ENCODE results near the gene NPL.

NPL gene

GRCh38 chr1:182839209-182840066, 49.9 kb downstream of the NPL start, which contains the start of gene DHX9 (continued):
- peak; percentile 51; the same call in 1 of the 2 replicates for TF ChIP-seq ZBTB44 (tag by site-specific recombination; IDR thresholded peaks at IDR 0.05)
- TF ChIP-seq ZFP37 (tag by site-specific recombination; IDR thresholded peaks at IDR 0.05): peak; percentile 59; the same call in 1 of the 2 replicates
- no peak for TF ChIP-seq GLI2 (tag by site-specific recombination; IDR thresholded peaks at IDR 0.05; ENCODE audit: borderline replicate concordance, low read depth)
- 0 out of 2 replicates have a peak, but pooled peaks have one; percentile 70 for TF ChIP-seq ZNF692 (tag by site-specific recombination; IDR thresholded peaks at IDR 0.05)
- TF ChIP-seq TRIM28 (IDR thresholded peaks at IDR 0.05; ENCODE audit: borderline replicate concordance, low read length): no peak
- TF ChIP-seq TSHZ1 (tag by site-specific recombination; IDR thresholded peaks at IDR 0.05; ENCODE audit: borderline replicate concordance): no peak
- TF ChIP-seq ZNF626 (tag by site-specific recombination; IDR thresholded peaks at IDR 0.05): no peak
- TF ChIP-seq ZNF785 (tag by site-specific recombination; IDR thresholded peaks at IDR 0.05): no peak
- TF ChIP-seq ZNF677 (tag by site-specific recombination; IDR thresholded peaks at IDR 0.05): no peak
- TF ChIP-seq CTCF (tag by site-specific recombination; IDR thresholded peaks at IDR 0.05): peak; percentile 81
- no peak for TF ChIP-seq ZNF302 (tag by site-specific recombination; IDR thresholded peaks at IDR 0.05; ENCODE audit: low read depth)
- no peak for TF ChIP-seq ZNF391 (tag by site-specific recombination; IDR thresholded peaks at IDR 0.05; ENCODE audit: borderline replicate concordance, low read depth)
- TF ChIP-seq MEIS1 (CRISPR knock-in tag; IDR thresholded peaks at IDR 0.05; ENCODE audit: borderline replicate concordance): no peak
- TF ChIP-seq SALL2 (tag by site-specific recombination; IDR thresholded peaks at IDR 0.05; ENCODE audit: borderline replicate concordance): no peak
- no peak for TF ChIP-seq ZNF169 (tag by site-specific recombination; IDR thresholded peaks at IDR 0.05)
- peak; percentile 46; the same call in 1 of the 2 replicates for TF ChIP-seq ZNF596 (tag by site-specific recombination; IDR thresholded peaks at IDR 0.05)
- peak; percentile 48; the same call in 1 of the 2 replicates for TF ChIP-seq WT1 (tag by site-specific recombination; IDR thresholded peaks at IDR 0.05)
- no peak for TF ChIP-seq ZNF704 (tag by site-specific recombination; IDR thresholded peaks at IDR 0.05)
- TF ChIP-seq KLF17 (tag by site-specific recombination; IDR thresholded peaks at IDR 0.05): peak; percentile 22; the same call in 1 of the 2 replicates
- TF ChIP-seq ZNF473 (tag by site-specific recombination; IDR thresholded peaks at IDR 0.05): no peak
- TF ChIP-seq PRDM4 (tag by site-specific recombination; IDR thresholded peaks at IDR 0.05): no peak
- TF ChIP-seq HIC1 (tag by site-specific recombination; IDR thresholded peaks at IDR 0.05): peak; percentile 48; the same call in 1 of the 2 replicates

Measured in HEK293 (cell line).